SKM-1 (cell line): ENCODE measurements around the gene FNDC11.
"Not testable (repeated sequence)": the region's sequence is repeated elsewhere in the genome, so short reads cannot be mapped to it uniquely, and the experiment has no call there.

Experiments
- DNase-seq: peaks from one replicate; lab custom pipeline; 2025; ENCODE audit not compliant: unreplicated experiment; lab: John Stamatoyannopoulos, UW

Gene FNDC11

DNA sequence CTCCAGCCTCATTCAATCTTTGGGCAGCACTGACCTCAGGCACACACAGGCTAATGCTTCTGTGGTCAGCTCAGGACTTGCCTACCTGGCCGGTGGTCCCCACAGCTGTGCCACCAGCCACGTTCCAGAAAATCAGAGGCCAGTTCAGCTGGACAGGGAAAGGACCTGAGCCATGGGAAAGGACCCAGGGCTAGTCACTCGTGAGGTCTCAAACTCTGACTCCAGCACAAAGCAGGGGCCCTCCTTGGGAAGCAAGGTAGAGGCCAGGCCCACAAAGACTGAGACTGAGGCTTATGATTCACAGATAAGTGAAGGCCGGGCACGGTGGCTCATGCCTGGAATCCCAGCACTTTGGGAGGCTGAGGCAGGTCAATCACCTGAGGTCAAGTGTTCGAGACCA lies 42.5 kb downstream of the FNDC11 start:
- no peak for DNase-seq

DNA sequence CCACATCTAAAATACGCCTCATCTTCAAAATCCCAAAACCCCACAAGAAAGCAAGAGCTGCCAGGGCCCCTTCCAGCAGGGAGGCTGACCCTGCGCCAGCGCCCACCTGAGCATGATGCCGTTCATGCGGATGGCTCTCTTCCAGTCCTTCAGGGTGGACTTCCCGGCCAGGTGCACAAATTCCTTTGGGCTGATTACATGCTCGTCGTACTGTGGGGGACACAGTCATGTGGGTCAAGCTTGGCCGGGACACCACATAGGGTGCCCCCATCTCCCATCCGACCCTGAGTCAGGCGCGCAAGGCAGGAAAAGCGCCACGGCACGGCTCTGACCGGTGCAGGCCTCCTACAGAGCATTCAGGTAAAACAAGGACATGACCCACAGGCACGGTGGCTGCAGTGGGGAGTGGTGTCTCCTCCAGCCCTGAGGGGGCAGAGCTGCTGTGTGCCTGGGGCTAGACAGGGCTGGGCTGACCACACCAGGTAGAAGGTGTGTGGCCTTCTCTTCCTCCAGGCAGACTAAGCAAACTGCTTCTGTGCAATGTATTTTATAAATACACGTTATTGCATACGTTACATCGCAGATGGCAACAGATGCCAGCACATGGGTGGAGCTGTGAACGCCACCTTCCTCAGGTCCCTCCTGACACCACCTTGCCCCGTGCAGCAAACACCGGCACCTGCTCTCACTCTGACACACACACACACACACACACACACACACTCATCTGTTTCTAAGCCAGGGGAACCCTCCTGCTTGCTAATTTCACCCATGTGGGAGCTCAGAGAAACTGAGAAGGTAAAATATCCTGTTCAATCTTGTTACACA lies 43.9 kb downstream of the FNDC11 start:
- no peak for DNase-seq

DNA sequence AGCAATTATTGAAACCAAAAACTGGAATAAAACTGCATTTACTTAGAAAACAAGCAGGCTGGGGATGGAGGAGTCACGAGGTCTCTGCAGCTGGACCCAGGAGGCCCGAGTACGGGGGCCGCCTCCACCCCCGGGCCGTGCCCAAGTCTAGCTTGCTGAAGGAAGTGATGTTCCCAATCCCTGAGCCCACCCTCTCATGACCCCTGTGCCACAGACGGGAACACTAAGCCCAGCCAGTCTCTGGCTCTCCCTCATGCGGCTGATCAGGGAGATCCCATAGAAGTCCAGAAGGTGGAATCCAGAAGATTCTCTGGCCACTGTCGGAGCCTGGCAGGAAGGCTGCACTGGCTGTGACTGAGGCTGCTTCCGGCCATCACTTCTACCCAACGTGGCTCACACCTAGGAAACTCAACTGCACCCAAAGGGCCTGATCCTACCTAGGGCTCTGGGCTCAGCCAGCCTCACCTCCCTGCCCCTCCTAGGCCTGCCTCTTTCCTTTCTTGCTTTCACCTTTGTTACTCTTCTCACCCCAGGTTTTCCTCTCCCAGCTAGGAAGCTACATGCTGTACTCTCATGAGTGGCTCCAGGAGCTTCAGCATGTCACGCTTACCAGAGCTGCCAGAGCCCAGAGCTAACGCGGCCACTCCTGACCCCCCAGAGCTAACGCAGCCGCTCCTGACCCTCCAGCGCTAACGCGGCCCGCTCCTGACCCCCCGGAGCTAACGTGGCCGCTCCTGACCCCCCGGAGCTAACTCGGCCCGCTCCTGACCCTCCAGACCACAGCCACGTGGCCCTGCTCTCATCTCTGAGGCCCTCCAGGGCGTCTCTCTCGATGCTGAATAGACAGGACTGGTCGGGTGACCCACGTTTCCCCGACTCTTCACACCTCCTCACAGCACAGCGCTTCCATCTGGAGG lies 44.8 kb downstream of the FNDC11 start:
- DNase-seq, result no peak

DNA sequence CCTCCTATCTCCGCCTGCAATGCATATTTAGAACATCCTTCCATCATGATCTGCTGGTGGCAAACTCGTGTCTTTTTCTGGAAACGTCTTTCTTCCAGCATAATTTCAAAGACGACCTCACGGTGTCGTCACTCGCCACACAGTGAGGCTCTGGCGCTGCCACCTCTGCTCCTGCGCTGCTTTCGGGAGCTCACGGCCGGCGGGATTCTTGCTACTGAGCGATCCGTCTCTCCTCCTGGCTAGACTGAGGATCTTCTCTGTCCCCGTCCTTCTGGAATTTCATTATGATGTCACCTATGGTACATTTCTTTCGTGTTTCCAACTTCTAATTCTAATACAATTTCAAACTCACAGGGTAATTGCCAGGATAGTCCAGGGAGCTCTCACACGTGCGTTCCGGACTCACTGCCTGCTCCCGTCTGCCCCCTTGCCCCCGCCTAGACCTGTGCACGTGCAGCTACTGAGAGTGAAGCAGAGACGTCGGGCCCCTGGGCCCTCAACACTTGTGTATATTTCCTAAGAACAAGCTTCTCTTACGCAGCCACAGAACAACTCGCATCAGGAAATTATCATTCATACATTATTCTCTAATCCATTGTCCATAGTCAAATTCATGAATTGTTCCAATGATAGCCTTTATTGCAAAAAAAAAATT lies 45.6 kb downstream of the FNDC11 start:
- no peak for DNase-seq

DNA sequence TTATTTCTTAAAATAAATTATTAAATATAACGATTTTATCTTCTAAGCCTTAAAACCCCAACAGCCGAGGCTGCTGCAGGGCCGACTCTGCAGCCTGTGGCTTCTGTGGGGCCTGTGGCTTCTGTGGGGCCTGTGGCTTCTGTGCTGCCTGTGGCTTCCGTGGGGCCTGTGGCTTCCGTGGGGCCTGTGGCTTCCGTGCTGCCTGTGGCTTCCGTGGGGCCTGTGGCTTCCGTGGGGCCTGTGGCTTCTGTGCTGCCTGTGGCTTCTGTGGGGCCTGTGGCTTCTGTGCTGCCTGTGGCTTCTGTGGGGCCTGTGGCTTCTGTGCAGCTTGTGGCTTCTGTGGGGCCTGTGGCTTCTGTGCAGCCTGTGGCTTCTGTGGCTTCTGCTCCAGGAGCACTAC lies 47.7 kb downstream of the FNDC11 start:
- not testable (repeated sequence) for DNase-seq

DNA sequence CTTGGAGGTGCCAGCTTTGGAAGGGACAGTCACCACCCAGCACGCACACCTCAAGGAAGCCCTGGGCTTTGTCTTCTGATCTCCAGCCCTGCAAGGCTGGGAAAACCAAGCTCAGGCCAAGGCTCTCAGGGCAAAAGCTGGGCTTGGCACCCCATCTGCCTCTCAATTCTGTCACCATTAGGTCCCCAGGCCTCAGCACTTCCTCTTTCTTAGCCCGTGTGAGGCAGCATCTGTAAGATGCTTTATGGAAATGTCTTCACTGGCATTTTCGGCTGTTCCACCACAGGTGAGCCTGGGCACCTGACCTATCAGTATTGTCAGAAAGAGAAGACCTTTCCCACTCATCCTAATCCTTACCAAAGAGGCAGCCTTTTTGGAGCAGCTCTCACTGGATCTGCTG lies 48.4 kb downstream of the FNDC11 start:
- DNase-seq, result no peak
